GM19397 (cell line): ENCODE results near the gene HNRNPL.
"Not testable (repeated sequence)": the region's sequence is repeated elsewhere in the genome, so short reads cannot be mapped to it uniquely, and the experiment has no call there.

ENCODE experiments used
- ATAC-seq: cut with Tn5 transposase; IDR thresholded peaks from one replicate; pipeline ENCODE4 v1.9.1; 2021; ENCODE audit warnings: mild to moderate bottlenecking, moderate library complexity; ENCODE audit not compliant: unreplicated experiment

The HNRNPL gene

GRCh38 chr19:38849860-38850435 is at the start of gene HNRNPL:
Gene HNRNPL, minus strand, starts transcription at chr19:38849986. Its CDS starts 20 bp downstream, at chr19:38849966.
- peak; percentile 47 for ATAC-seq

DNA sequence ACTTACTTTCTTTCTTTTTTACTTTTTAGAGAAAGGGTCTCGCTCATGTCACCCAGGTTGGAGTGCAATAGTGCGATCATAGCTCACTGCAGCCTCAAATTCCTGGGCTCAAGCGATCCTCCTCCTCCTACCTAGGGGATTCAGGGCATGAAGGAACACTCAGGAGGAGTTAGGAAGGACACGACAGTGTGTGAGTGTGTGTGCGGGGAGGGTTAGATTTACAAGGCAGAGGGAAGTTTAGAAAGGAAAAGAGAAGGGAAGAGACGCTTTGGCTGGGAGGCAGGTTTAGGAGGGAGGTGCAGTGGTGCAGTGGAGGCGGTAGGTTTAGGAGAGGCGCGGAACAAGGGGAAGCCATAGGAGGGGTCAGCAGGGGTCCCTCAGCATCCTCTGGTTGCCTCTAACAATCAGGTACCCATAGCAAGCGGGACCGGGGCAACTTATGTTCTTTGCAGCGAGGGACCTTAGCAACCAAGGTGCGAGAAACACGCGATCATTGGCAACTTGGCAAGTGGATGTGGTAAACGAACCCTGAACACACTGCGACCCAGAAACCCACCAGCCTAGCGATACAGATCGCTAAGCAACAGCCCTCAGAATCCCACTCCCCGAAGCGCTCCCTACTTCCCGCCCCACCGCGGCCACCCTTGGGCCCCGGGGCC is 49.1 kb upstream of the HNRNPL start:
- no peak for ATAC-seq

- no peak for ATAC-seq
Measured at GRCh38 chr19:38894968-38895367, 45.2 kb upstream of the HNRNPL start.

GRCh38 chr19:38893341-38893771 is 43.6 kb upstream of the HNRNPL start:
- ATAC-seq = no peak

GRCh38 chr19:38892841-38893240 is 43.1 kb upstream of the HNRNPL start:
- no peak for ATAC-seq

GRCh38 chr19:38891771-38892170 is 42.0 kb upstream of the HNRNPL start:
- no peak for ATAC-seq

DNA sequence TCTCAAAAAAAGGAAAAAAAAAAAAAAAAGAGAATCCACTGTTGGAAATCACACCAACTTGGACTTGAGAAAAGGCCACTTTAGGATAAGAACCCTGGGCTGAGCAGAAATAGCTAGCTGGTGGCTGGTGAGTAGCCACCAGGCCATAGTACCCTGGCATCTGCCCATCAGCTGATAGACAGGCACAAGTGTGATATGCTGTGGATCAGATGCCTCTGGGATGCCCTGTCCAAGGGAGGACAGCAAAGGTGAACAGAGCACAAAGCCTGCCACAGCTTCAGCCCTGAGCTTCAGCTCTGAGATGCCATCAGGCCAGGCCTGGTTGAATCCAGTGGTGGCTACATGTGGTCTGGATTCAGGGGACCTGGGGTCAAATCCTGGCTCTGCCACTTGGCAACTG is 40.9 kb upstream of the HNRNPL start:
- no peak for ATAC-seq

DNA sequence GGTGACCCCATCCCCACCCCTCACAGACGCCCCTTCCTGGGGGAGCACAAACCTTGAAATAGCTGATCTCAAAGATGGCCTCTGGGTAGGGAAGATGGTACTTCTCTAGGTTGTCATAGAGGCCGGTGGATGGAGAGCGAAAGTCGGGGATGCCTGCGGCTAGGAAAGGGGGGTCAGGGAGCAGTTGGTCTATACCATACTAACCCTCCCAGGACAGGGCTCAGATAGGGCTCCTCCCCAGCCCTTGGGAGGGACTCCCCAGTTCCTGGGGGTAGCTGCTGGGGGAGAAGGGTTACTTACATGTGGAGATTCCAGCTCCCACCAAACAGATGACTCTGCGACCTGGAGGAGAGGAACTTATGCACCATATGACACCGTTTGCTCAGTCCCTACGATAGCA is 40.0 kb upstream of the HNRNPL start:
- ATAC-seq = no peak

GRCh38 chr19:38888876-38889275 is 39.1 kb upstream of the HNRNPL start:
- ATAC-seq = no peak

DNA sequence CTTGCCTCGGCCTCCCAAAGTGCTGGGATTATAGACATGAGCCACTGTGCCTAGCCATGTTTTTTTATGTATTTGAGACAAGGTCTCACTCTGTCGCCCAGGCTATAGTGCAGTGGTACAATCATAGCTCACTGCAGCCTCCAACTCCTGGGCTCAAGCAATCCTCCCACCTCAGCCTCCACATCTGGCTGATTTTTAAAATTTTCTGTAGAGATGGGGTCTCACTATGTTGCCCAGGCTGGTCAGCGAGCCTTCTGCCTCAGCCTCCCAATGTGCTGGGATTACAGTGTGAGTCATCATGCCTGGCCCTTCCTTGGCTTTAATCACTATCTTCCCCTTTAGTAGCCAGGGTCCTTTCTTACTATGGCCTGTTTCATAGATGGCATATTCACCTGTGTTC is 34.9 kb upstream of the HNRNPL start:
- not testable (repeated sequence) for ATAC-seq

GRCh38 chr19:38883286-38883685 is 33.5 kb upstream of the HNRNPL start:
- ATAC-seq = no peak

DNA sequence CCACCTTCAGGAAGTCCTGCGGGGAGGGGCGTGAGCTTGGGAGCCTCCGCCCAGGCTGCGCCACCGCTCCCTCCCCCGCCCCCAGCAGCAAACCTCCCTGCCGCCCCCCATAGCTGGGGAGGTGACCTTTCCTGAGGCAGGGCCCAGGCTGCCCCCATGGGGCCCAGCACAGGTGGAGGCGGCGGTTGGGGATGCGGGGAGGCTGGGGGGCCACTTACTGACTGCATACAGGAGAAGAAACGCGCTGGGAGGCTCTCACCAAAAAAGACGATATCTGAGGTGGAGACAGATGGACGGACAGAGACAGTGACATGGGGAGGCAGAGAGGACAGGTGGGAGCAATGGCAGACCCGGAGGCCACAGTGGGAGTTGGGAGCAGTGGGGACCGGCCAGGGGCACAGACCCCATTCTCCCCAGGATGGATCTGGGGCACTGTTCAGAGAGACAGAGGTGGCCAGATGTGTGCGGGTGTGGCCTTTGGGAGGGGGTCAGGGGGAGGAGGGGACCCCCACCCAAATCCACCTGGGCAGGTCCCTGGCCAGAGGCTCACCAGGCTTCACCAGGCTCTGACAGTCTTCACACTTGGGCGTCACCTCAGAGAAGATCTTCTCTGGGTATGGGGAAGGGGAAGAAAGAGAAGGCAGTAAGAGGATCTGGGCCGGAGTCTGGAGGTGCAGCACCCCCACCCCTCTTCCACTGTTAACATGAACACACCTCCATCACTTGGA is 31.3 kb upstream of the HNRNPL start:
- ATAC-seq = no peak

GRCh38 chr19:38880076-38880881 is 30.5 kb upstream of the HNRNPL start:
- no peak for ATAC-seq

DNA sequence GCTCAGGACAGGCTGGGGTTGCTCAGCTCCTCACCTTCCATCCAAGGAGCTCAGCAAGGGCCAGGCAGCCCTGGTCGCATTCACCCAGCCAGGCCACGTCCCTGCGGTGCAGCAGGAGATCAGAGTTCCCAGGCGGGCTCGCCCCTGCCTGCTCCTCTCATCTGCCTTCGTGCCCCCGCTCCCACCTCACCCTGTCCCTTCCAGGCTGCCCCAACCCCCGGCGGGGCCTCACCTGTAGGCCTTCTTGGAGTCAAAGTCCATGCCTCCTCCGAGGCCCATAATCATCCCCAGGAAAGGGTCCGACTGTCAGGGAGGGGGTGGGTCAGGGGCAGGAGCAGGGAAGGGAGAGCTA is 29.6 kb upstream of the HNRNPL start:
- ATAC-seq = no peak

- no peak for ATAC-seq
Measured at GRCh38 chr19:38878575-38879399, 29.0 kb upstream of the HNRNPL start.

DNA sequence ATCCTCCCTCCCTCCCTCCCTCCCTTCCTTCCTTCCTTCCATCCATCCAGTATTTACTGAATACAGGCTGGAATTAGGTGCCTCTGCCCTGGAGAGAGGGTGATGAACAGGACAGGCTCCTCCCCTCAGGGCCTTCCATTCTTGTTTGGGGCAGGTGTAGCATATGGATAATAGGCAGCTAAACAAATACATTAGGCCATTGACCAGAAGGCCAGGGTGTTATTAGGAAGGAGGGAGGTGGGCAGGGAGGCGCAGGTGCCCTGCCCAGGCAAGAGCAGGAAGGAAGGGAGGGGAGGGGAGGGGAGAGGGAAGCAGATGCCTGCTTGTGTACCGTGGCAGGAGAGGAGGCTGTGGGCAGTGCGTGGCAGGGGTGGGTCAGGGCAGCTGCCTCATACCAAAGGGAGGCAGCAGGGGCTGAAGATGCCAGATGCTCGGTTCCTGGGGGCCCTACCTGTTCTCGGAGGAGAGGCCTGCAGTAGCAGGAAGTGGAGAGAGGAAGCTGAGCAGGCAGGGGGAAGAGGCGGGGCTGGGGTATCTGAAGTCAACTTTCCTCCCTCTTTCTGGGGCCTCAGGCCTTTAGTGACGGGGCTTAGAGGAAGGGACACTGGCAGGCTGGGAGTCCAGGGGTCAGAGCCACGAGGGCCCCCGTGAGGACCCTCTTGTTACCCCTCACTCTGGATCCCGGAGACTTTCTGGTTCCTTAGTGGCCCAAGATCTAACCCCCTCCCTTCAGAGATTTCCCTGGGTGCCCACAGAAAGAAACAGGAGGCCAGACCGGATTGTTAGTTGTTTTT is 28.2 kb upstream of the HNRNPL start, which contains the start of gene RINL:
TSS of gene RINL (minus strand) at position 495 of the 794 bp plus-strand sequence. CDS start 1,533 bp downstream, outside the sequence.
- ATAC-seq = no peak

DNA sequence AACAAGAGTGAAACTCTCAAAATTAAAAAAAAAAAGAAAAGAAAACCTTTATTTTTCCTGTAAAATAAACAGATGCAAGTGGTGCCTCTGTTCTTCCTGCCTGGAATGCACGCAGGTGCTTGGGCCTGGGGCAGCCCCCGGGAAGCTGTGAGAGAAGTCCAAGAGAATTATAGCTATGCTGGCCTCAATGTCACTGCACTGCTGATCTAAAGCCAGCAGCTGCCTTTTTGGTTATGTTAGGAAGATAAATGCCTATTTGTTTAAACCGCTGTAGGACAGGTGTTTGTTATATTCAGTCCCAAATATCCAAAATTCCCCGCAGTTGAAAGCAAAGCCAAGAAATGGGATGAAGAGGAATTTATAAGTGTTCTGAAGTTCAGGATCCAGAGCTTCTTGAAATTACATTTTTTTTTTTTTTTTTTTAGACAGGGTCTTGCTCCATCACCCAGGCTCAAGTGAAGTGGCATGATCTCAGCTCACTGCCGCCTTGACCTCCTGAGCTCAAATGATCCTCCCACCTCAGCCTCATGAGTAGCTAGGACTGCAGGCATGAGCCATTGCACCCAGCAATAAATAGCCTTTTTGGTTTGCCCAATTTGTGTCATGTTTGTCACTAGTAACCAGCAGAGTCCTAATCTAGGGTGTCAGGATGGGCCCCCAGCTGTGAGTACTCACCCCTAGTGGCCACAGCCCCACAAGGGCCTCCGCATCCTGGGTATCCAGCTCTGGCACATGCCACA is 26.0 kb upstream of the HNRNPL start:
- no peak for ATAC-seq

GRCh38 chr19:38873400-38873799 is 23.6 kb upstream of the HNRNPL start:
- not testable (repeated sequence) for ATAC-seq

DNA sequence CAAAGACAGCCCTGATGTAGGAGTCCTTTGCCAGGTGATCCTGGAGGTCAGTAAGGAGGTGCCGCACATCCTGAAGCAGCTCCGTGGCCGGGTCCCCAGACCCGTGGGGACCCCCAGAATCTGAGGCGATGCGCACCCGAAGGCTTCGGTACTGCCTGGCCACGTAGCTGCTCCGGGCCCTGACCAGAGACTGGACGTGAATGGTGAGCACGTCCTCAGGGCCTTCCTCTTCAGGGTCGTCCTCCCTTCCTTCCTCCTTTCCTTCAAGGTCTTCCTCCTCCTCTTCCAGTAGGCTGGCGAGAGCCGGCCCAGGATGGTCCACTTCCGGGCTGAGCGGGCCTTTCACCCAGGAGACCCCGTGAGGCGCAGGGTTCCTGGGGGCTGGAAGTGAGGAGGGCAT is 20.8 kb upstream of the HNRNPL start:
- ATAC-seq = no peak
